Measurements from ENCODE around the gene XYLT2. TPM values are rescaled to one million over a fixed set of nuclear protein-coding genes. Genes with fewer than 3 reads are reported as not detected.

Gene XYLT2
- total RNA-seq, 1 donor from 2014 or later = 51.3 TPM

DNA sequence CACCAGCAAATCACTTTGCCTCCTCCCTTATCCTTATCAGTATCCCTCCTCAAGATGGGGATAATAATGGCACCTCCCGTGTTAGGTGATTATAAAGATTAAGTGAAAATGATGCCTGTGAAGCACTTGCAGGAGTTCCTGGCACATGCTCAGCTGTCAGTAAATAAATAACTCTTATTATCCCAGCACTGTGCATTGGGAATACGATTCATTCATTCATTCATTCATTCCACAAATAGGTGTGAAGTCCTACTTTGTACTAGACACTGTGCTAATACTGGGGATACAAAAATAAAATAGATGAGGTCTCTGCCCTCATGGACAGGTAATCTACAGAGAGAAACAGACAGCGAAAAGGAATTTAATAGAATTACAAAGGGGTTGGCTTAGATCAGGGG, 2.0 kb downstream of the XYLT2 start:
- H3K27ac ChIP-seq = no peak overlapping the region
- peaks cover 7 to 15% of the 10 kb centered on the region in 2 donors for H3K4me1 ChIP-seq
- H3K36me3 ChIP-seq = peaks cover 0 to 9% of the 10 kb centered on the region in 2 donors

DNA sequence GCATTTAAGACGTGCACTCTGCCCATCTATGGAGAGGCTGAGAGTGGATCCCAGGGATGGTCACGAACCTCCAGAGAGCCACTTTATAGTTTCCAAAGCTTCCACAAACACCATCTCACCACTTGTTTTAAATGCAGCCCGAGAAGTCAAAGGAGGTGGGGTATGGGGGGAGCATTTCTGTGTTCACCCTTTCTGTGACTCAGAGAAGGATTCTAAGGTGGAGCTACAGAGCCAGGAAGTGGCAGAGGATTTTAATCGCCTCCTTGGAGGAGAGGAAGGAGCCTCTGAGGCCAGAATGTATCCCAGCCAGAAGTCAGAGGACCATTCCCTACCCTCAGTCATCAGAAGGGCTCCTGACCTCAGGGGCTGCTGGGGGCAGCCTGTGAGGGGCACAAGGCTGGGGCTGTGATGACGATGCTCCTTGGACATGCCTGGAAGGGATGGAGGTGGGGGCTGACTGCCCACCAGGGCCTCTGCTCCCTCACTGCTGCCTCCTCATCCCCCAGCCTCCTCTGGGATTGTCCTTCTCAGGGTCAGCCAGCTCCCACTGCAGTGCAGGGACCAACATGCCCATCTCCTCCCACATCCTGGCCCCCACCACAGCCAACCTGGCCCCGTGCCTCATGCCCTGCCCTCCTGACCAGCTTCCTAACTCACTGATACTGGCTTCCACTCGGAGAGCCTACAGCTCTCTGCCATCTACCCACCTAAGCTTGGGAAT, 2.8 kb downstream of the XYLT2 start:
- H3K9me3 ChIP-seq = no peaks in the 10 kb centered on the region
- peaks cover 4 to 12% of the 10 kb centered on the region in 2 donors for H3K36me3 ChIP-seq
- DNase-seq (ENCODE audit: low spot score in 2 of 2) = no peak
- H3K4me3 ChIP-seq = no peak overlapping the region
- peaks cover 7 to 15% of the 10 kb centered on the region in 2 donors for H3K4me1 ChIP-seq
- intact Hi-C loops (cut with DNase I) = no loop called here
- TF ChIP-seq, protein P1, sequence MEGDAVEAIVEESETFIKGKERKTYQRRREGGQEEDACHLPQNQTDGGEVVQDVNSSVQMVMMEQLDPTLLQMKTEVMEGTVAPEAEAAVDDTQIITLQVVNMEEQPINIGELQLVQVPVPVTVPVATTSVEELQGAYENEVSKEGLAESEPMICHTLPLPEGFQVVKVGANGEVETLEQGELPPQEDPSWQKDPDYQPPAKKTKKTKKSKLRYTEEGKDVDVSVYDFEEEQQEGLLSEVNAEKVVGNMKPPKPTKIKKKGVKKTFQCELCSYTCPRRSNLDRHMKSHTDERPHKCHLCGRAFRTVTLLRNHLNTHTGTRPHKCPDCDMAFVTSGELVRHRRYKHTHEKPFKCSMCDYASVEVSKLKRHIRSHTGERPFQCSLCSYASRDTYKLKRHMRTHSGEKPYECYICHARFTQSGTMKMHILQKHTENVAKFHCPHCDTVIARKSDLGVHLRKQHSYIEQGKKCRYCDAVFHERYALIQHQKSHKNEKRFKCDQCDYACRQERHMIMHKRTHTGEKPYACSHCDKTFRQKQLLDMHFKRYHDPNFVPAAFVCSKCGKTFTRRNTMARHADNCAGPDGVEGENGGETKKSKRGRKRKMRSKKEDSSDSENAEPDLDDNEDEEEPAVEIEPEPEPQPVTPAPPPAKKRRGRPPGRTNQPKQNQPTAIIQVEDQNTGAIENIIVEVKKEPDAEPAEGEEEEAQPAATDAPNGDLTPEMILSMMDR (IDR thresholded peaks at IDR 0.05) = no peak
- H3K27ac ChIP-seq = no peak overlapping the region
- H3K27me3 ChIP-seq = no peaks in the 10 kb centered on the region

More for the DNA sequence above, 2.0 kb downstream of the XYLT2 start:
- no peaks in the 10 kb centered on the region for H3K27me3 ChIP-seq
- TF ChIP-seq, protein P1 (IDR thresholded peaks at IDR 0.05) = no peak
- H3K4me3 ChIP-seq = peak overlapping the region in 1 of 2 donors; percentile 98
- DNase-seq (ENCODE audit: low spot score in 2 of 2) = no peak
- H3K9me3 ChIP-seq = no peaks in the 10 kb centered on the region
- intact Hi-C loops (cut with DNase I) = loop anchor here (2.0 kb wide), 1 partner anchor 25 kb away; the partner anchor contains the start of genes EME1 and MRPL27

GRCh38 chr17:50349243-50349600, 3.3 kb downstream of the XYLT2 start:
- Histone ChIP-seq H3K27ac (no peak overlapping the region), H3K36me3 (peaks cover 10 to 18% of the 10 kb centered on the region in 2 donors), H3K27me3 (no peaks in the 10 kb centered on the region), H3K4me1 (peaks cover 7 to 15% of the 10 kb centered on the region in 2 donors), H3K4me3 (no peak overlapping the region), H3K9me3 (no peaks in the 10 kb centered on the region)
- intact Hi-C loops (cut with DNase I) = no loop called here
- no peak for DNase-seq (ENCODE audit: low spot score in 2 of 2)
- TF ChIP-seq, protein P1 (IDR thresholded peaks at IDR 0.05) = no peak

GRCh38 chr17:50350733-50351132, 4.8 kb downstream of the XYLT2 start:
- peaks cover 25 to 33% of the 10 kb centered on the region in 2 donors for H3K36me3 ChIP-seq
- no peak for DNase-seq (ENCODE audit: low spot score in 2 of 2)
- intact Hi-C loops (cut with DNase I) = no loop called here

DNA sequence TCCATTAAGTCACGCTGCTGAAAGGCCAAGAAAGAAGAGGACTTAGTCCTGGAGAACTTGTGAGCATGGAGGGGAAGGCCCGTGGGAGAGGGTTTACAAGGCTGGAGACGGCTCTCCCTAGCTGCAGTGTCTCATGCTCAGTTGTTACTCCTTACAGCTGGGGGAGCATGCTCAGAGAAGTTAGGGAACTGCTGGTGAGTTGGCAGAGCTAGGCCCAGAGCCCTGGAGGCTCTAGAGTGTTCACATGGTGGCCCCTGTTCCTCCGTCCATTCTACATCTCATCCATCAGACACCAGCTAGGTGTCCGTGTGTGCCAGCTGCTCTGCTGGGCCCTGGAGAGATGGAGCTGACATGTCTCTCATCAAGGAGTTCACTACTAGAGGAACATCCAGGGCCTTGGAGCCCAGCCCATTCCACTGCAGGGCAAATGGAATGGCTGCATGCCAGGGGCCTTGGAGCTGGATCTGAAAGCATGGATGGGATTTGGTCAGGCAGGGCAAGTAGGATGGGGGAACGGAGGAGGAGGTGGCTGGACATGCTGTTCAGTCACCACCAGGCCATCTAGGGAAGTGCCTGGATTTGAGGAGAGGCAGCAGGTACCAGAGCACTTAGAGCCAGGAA, 6.3 kb downstream of the XYLT2 start:
- Histone ChIP-seq H3K4me3 (no peak overlapping the region), H3K4me1 (peaks cover 3 to 6% of the 10 kb centered on the region in 2 donors), H3K36me3 (peaks cover 39 to 47% of the 10 kb centered on the region in 2 donors), H3K27me3 (no peaks in the 10 kb centered on the region), H3K9me3 (no peaks in the 10 kb centered on the region), H3K27ac (no peak overlapping the region)
- TF ChIP-seq, protein P1 (IDR thresholded peaks at IDR 0.05) = no peak
- intact Hi-C loops (cut with DNase I) = no loop called here
- no peak for DNase-seq (ENCODE audit: low spot score in 2 of 2)

More at GRCh38 chr17:50350733-50351132, 4.8 kb downstream of the XYLT2 start:
- Histone ChIP-seq H3K4me3 (no peak overlapping the region), H3K9me3 (no peaks in the 10 kb centered on the region), H3K27ac (no peak overlapping the region), H3K4me1 (peaks cover 7 to 10% of the 10 kb centered on the region in 2 donors), H3K27me3 (no peaks in the 10 kb centered on the region)
- TF ChIP-seq, protein P1 (IDR thresholded peaks at IDR 0.05) = no peak

Measured in ascending aorta (tissue), 2 donors.